Measurements from ENCODE around the gene SULF2. TPM values are rescaled to one million over a fixed set of nuclear protein-coding genes. Genes with fewer than 3 reads are reported as not detected.

SULF2 gene
- total and polyA plus RNA-seq, 2 of the 4 experiments (the other 2 are of a cell fraction): 0.54 to 0.77 TPM

DNA sequence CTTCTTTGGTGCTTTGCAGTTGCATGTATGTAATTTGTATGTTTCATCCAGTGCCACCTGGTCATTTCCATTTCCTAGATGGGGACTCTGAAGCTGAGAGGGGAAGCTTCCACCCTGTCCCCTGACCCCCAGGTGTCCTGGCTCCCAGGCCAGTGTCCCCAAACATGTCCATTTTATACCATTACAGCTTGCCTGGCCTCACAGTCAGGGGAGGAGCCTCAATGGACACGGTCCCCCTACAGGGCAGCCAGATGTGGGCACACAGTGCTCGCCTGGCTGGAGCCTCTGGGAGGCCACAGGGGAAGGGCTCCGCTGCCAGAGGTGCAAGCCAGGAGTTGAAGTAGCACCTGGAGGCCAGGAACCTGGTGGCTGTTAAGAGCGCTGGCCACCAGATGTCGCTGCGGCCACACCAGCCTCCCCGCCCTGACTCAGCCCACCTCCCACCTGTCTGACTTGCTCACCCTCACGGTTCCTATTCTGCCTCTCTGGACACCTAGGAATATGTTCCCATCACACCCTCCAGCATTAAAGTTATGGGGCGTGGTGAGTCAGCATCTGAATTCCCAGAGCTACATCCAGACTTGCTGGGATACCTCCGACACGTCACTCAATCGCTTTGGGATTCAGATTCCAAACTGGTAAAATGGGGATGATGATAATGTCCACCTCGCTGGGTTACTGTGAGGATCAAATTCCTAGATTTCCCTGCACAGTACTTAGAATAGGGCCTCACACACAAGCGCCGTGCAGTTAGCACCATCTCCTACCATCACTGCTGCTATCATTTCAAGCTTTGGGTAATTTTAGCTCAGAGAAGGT, 107.4 kb downstream of the SULF2 start (continued):
- no peak for TF ChIP-seq MAZ (IDR thresholded peaks at IDR 0.05; ENCODE audit: borderline replicate concordance, low read depth, low read length)

DNA sequence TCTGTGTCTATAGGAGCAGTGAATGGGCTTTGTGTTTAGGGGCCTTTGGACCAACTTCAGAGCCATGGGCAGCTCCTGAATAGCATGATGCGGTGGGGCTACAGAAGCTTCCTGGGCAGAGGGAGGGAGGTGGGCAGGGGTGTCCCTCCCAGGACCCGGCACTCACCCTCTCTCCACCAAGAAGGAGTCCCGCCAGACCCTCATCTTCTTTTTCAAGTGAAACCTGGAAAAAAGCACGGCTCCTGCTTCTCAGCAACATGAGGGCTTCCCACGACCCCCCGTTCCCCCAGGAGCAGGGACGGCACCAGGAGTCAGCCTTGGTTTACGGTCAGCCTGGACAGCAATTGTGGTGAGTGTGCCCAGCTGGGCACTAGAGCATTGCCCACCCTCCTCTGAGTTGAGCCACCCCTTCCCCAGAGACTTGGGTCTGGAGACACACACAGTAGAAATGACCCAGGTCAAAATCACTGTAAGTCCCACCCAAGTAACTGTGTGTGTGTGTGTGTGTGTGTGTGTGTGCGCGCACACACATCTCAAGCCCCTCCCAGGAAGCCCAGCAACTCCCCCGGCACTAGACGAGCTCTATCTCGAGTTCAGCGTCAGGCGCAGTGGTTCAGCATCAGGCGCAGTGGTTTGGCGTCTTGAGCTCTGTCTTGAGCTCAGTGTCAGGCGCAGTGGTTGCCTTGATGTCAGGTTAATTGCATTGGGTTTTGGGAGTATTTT, 108.2 kb downstream of the SULF2 start:
- dilution Hi-C loops (cut with HindIII; ENCODE audit: low sequenced_read_pairs, unreplicated experiment) (no loop called here), intact Hi-C loops (cut with micrococcal nuclease) (loop anchor here (1.0 to 5.0 kb wide), 2 partner anchors 110 to 944 kb away; partner anchors contain the start of gene SULF2), in situ Hi-C loops (cut with MboI; ENCODE audit: low sequenced_read_pairs) (no loop called here)
- ChIA-PET CTCF (interaction anchor here (0.7 to 1.1 kb wide), 2 partner anchors 17 to 944 kb away, joined by 3 to 4 read pairs; no protein-coding TSS in a partner anchor), POLR2A (ENCODE audit: unreplicated experiment) (no interaction called here)
- no peaks in the 10 kb centered on the region for H3K9me3 ChIP-seq (ENCODE audit: control insufficient read depth, insufficient read depth, low read length)
- H4K8ac ChIP-seq (ENCODE audit: low read depth in 2 of 2, low read length in 2 of 2): no peak overlapping the region
- no peak for TF ChIP-seq MXI1 (IDR thresholded peaks at IDR 0.05; ENCODE audit: borderline replicate concordance, low read depth, low read length)
- no peak for TF ChIP-seq NFE2L2 (IDR thresholded peaks at IDR 0.05; ENCODE audit: low read depth, low read length)
- no peak for TF ChIP-seq SMC3 (IDR thresholded peaks at IDR 0.05; ENCODE audit: low read depth, low read length)
- no peak for TF ChIP-seq RFX5 (IDR thresholded peaks at IDR 0.05; ENCODE audit: low read depth, low read length)
- TF ChIP-seq, protein P1, sequence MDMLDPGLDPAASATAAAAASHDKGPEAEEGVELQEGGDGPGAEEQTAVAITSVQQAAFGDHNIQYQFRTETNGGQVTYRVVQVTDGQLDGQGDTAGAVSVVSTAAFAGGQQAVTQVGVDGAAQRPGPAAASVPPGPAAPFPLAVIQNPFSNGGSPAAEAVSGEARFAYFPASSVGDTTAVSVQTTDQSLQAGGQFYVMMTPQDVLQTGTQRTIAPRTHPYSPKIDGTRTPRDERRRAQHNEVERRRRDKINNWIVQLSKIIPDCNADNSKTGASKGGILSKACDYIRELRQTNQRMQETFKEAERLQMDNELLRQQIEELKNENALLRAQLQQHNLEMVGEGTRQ (IDR thresholded peaks at IDR 0.05; ENCODE audit: low read depth, low read length): no peak
- TF ChIP-seq CEBPB (IDR thresholded peaks at IDR 0.05; ENCODE audit: low read depth, low read length): no peak
- TF ChIP-seq MAZ (IDR thresholded peaks at IDR 0.05; ENCODE audit: borderline replicate concordance, low read depth, low read length): no peak
- no peak for TF ChIP-seq POLR2A (IDR thresholded peaks at IDR 0.05; ENCODE audit: low read depth, low read length)
- TF ChIP-seq CHD1 (IDR thresholded peaks at IDR 0.05; ENCODE audit: low read depth, low read length): no peak
- no peak for TF ChIP-seq RCOR1 (IDR thresholded peaks at IDR 0.05; ENCODE audit: insufficient replicate concordance, low read length)
- TF ChIP-seq RAD21 (IDR thresholded peaks at IDR 0.05; ENCODE audit: low read length): no peak
- no peak for TF ChIP-seq BHLHE40 (IDR thresholded peaks at IDR 0.05; ENCODE audit: low read depth, low read length)
- H3K56ac ChIP-seq (ENCODE audit: extremely low read depth, insufficient read depth, low read length): no peak overlapping the region
- H3K9ac ChIP-seq (ENCODE audit: low read depth, low read length): no peak overlapping the region
- H3K27ac ChIP-seq (ENCODE audit: insufficient read depth, low read length): no peak overlapping the region
- no peak overlapping the region for H2BK20ac ChIP-seq (ENCODE audit: low read depth, low read length)
- no peak overlapping the region for H2AK9ac ChIP-seq (replicated peaks; ENCODE audit: low read depth, low read length, poor library complexity)
- no peak overlapping the region for H2AK5ac ChIP-seq (ENCODE audit: low read depth, low read length)
- H3K4me3 ChIP-seq (ENCODE audit: insufficient read depth, low read depth, low read length): no peak overlapping the region
- H3K18ac ChIP-seq (ENCODE audit: low read depth, low read length): no peak overlapping the region
- H4K91ac ChIP-seq (ENCODE audit: insufficient read depth, low read depth, low read length): no peak overlapping the region
- H3K4me1 ChIP-seq (ENCODE audit: control insufficient read depth, insufficient read depth, low read length): no peaks in the 10 kb centered on the region; the same call in 1 of the 2 replicates
- H3K23ac ChIP-seq (ENCODE audit: low read depth, low read length): no peak overlapping the region
- no TSS peak for BruUV-seq (replicated peaks)
- H2BK120ac ChIP-seq (ENCODE audit: low read depth, low read length): no peak overlapping the region
- H3K79me1 ChIP-seq (ENCODE audit: low read depth in 1 of 2, low read length in 2 of 2): no peaks in the 10 kb centered on the region
- H3K36me3 ChIP-seq (ENCODE audit: control insufficient read depth, insufficient read depth, low read length): no peaks in the 10 kb centered on the region
- no peak overlapping the region for H2BK5ac ChIP-seq (ENCODE audit: low read depth, low read length, poor library complexity, severe bottlenecking)
- WGBS, 2 experiments (ENCODE audit: extremely low coverage in 2 of 2, insufficient read length in 1 of 2): 89% methylated on average over 8 of the region's 18 CpGs; no CpG with 5 or more reads in 1 of the 2 experiments
- peaks cover under 1% of the 10 kb centered on the region; the same call in 1 of the 2 replicates for H3K27me3 ChIP-seq (ENCODE audit: control insufficient read depth, insufficient read depth, low read length)
- H2AFZ ChIP-seq (replicated peaks; ENCODE audit: low read length, poor library complexity): no peak overlapping the region
- no peak overlapping the region for H4K5ac ChIP-seq (ENCODE audit: low read depth, low read length)
- H4K20me1 ChIP-seq (ENCODE audit: insufficient read depth, low read length): no peaks in the 10 kb centered on the region
- no peak overlapping the region for H3K4ac ChIP-seq (ENCODE audit: low read depth, low read length)
- no peak for DNase-seq
- ATAC-seq (ENCODE audit: low read depth): no peak
- no peaks in the 10 kb centered on the region; the same call in 1 of the 2 replicates for H3K9me1 ChIP-seq (ENCODE audit: insufficient read depth, low read length)
- no peak overlapping the region for H3K4me2 ChIP-seq (ENCODE audit: low read depth, low read length)
- no peak overlapping the region for H2BK15ac ChIP-seq (ENCODE audit: low read depth, low read length)
- H3K14ac ChIP-seq (replicated peaks; ENCODE audit: low read depth, low read length): no peak overlapping the region

All from IMR-90 (cell line).